Smooth muscle cell of trachea (primary cell): ENCODE results near the gene TECPR2. TPM values are rescaled to one million over a fixed set of nuclear protein-coding genes. Genes with fewer than 3 reads are reported as not detected.

Experiments
- total RNA-seq: library from RNA; depleted of rRNA; stranded (reverse); fragments of >200 nt; gene quantifications from 2 replicates; pipeline ENCODE4 v1.2.1, GENCODE V29; 2014

The TECPR2 gene
- 29.3 and 31.1 TPM in 2 replicates for total RNA-seq

GRCh38 chr14:102362545-102363181, at the start of gene TECPR2, which contains the start of gene CINP:
Gene TECPR2, plus strand, starts transcription at chr14:102362941. Its CDS starts 13,781 bp downstream, at chr14:102376722.
Gene CINP, minus strand, starts transcription at chr14:102362890. Its CDS starts 39 bp downstream, at chr14:102362851.

GRCh38 chr14:102319351-102320032, 43.2 kb upstream of the TECPR2 start, which contains the start of gene ZNF839:
Gene ZNF839, plus strand, starts transcription at chr14:102319746. Its CDS starts 20 bp downstream, at chr14:102319766.

GRCh38 chr14:102509746-102510615, 147.2 kb downstream of the TECPR2 start, which contains the start of gene ANKRD9:
Gene ANKRD9, minus strand, starts transcription at chr14:102509776. Its CDS starts 1,887 bp downstream, at chr14:102507889.

Other genes starting within 250 kb of the TECPR2 start
- 13.9 and 18.2 TPM in 2 replicates for gene WDR20, start 223.0 kb upstream of the TECPR2 start, total RNA-seq
- gene MOK, start 57.8 kb upstream of the TECPR2 start, total RNA-seq: 7.3 and 13.4 TPM in 2 replicates
- gene ZNF839, start 43.2 kb upstream of the TECPR2 start, total RNA-seq: 6.8 and 12.8 TPM in 2 replicates
- gene CINP, start 51 bp upstream of the TECPR2 start, total RNA-seq: 54.7 and 85.4 TPM in 2 replicates
- 29.7 and 44.3 TPM in 2 replicates for gene ANKRD9, start 146.8 kb downstream of the TECPR2 start, total RNA-seq
- gene RCOR1, start 229.7 kb downstream of the TECPR2 start, total RNA-seq: 9.8 and 13.2 TPM in 2 replicates